K562 (cell line): Measurements from ENCODE around the gene ARRDC5. TPM values are rescaled to one million over a fixed set of nuclear protein-coding genes. Genes with fewer than 3 reads are reported as not detected.

Experiments used
- ATF1 ChIP-seq, 2 experiments: fragments of 450-650 bp in 1 of 2; IDR thresholded peaks; 2 replicates each; pipeline ENCODE4 v1.6.1; 2016; ENCODE audit warnings: missing compliant biosample characterization in 1 of 2, missing genetic modification characterization in 1 of 2
- ATF3 ChIP-seq, 2 experiments: fragments of 450-650 bp in 1 of 2; sonication (generic) in 1 of 2; formaldehyde crosslinking in 1 of 2; IDR thresholded peaks in 1 of 2; conservative IDR thresholded peaks in 1 of 2; 2 replicates each; pipeline versions ENCODE4 v1.6.1 to v1.8.1; 2016 to 2023; ENCODE audit warnings: mild to moderate bottlenecking in 2 of 2, moderate library complexity in 2 of 2, inconsistent platforms in 1 of 2, missing genetic modification reagents in 1 of 2
- BDP1 ChIP-seq: IDR thresholded peaks from 3 replicates; pipeline ENCODE4 v1.6.1; 2011; ENCODE audit not compliant: insufficient read length, insufficient read depth
- DPF2 ChIP-seq: fragments of 450-650 bp; IDR thresholded peaks from 2 replicates; pipeline ENCODE4 v1.6.1; 2016
- HDGF ChIP-seq: fragments of 450-650 bp; IDR thresholded peaks from 2 replicates; pipeline ENCODE4 v1.6.1; 2016
- KLF10 ChIP-seq: fragments of 250-450 bp; sonication (Bioruptor Pico); IDR thresholded peaks from 2 replicates; pipeline ENCODE4 v1.6.1; 2021; ENCODE audit warnings: matching md5 sums
- LEF1 ChIP-seq: fragments of 450-650 bp; IDR thresholded peaks from 2 replicates; pipeline ENCODE4 v1.6.1; 2016; ENCODE audit warnings: mild to moderate bottlenecking
- NR2C1 ChIP-seq, 2 experiments: fragments of 450-650 bp; IDR thresholded peaks; 2 replicates each; pipeline ENCODE4 v1.6.1; 2017; ENCODE audit warnings: mild to moderate bottlenecking in 2 of 2, antibody characterized with exemption in 1 of 2, inconsistent platforms in 1 of 2, missing compliant biosample characterization in 1 of 2, missing genetic modification characterization in 1 of 2
- SMARCE1 ChIP-seq: fragments of 450-650 bp; IDR thresholded peaks from 2 replicates; pipeline ENCODE4 v1.7.1; 2016; ENCODE audit warnings: mild to moderate bottlenecking
- SP2 ChIP-seq: IDR thresholded peaks from 2 replicates; pipeline ENCODE4 v1.6.1; 2011; ENCODE audit warnings: mild to moderate bottlenecking, low read depth, low read length, moderate library complexity; ENCODE audit not compliant: poor library complexity, severe bottlenecking; ENCODE audit errors: extremely low read depth
- SREBF2 ChIP-seq: sonication (generic); formaldehyde crosslinking; IDR thresholded peaks from 2 replicates; pipeline ENCODE4 v1.4.0; 2020; ENCODE audit warnings: mild to moderate bottlenecking, missing genetic modification reagents
- TOE1 ChIP-seq, 2 experiments: fragments of 450-650 bp in 1 of 2; sonication (generic) in 1 of 2; formaldehyde crosslinking in 1 of 2; IDR thresholded peaks; 2 replicates each; pipeline versions ENCODE4 v1.7.1 to v1.8.0; 2016 to 2022; ENCODE audit warnings: borderline replicate concordance in 2 of 2, mild to moderate bottlenecking in 2 of 2, antibody characterized with exemption in 1 of 2, inconsistent platforms in 1 of 2, low read depth in 1 of 2, missing genetic modification reagents in 1 of 2, moderate library complexity in 1 of 2
- ZNF3 ChIP-seq: fragments of 250-450 bp; sonication (Bioruptor Pico); IDR thresholded peaks from 2 replicates; pipeline ENCODE4 v1.5.0; 2021; ENCODE audit warnings: mild to moderate bottlenecking, moderate library complexity
- ZNF518B ChIP-seq: fragments of 250-450 bp; sonication (Bioruptor Pico); IDR thresholded peaks from 2 replicates; pipeline ENCODE4 v1.5.0; 2021; ENCODE audit warnings: mild to moderate bottlenecking, moderate library complexity
- ZNF79 ChIP-seq: fragments of 250-450 bp; sonication (Bioruptor Pico); IDR thresholded peaks from 2 replicates; pipeline ENCODE4 v1.4.0; 2020; ENCODE audit warnings: low read depth, mild to moderate bottlenecking, moderate library complexity
- ZSCAN32 ChIP-seq: fragments of 450-650 bp; formaldehyde crosslinking; IDR thresholded peaks from 2 replicates; pipeline ENCODE4 v1.4.0; 2020; ENCODE audit warnings: mild to moderate bottlenecking, moderate library complexity
- ZZZ3 ChIP-seq: fragments of 450-650 bp; IDR thresholded peaks from 2 replicates; pipeline ENCODE4 v1.6.1; 2016; ENCODE audit warnings: antibody characterized with exemption, mild to moderate bottlenecking, moderate library complexity
- polyA plus RNA-seq, 8 experiments: library from polyadenylated mRNA; depleted of rRNA in 4 of 8; stranded (reverse) in 5 of 8; unstranded in 3 of 8; fragments of >200 nt; fragmentation: Nextera tagmentation in 2 of 8; fragmentation: Illumina TruSeq in 1 of 8; extraction: Ambion mirVana in 2 of 8; extraction: Trizol in 1 of 8; gene quantifications; 2 replicates each; pipeline versions ENCODE4 v1.2.1 to v1.2.3, GENCODE V29; 2011 to 2014; ENCODE audit warnings: inconsistent platforms in 1 of 8, missing spikeins in 1 of 8
- total RNA-seq, 7 experiments: library from RNA; depleted of rRNA in 6 of 7; stranded (reverse); fragments of >200 nt in 6 of 7; fragmentation: Illumina TruSeq in 2 of 7; extraction: Trizol in 2 of 7; gene quantifications; 2 replicates each; pipeline versions ENCODE4 v1.2.1 to v1.2.3, GENCODE V29; 2011 to 2021; ENCODE audit warnings: low replicate concordance in 1 of 7
- TF ChIP-seq, protein P1 (sequence below): fragments of 450-650 bp; IDR thresholded peaks from 2 replicates; pipeline ENCODE4 v1.6.1; 2016
- TF ChIP-seq, protein P2 (sequence below): sonication (generic); formaldehyde crosslinking; IDR thresholded peaks from 2 replicates; pipeline ENCODE4 v1.8.1; 2023; ENCODE audit warnings: mild to moderate bottlenecking, missing genetic modification reagents

The ARRDC5 gene
- total and polyA plus RNA-seq, 9 of the 15 experiments (the other 6 are each of a cell fraction or from before 2014, with no cell fraction given), result not detected

DNA sequence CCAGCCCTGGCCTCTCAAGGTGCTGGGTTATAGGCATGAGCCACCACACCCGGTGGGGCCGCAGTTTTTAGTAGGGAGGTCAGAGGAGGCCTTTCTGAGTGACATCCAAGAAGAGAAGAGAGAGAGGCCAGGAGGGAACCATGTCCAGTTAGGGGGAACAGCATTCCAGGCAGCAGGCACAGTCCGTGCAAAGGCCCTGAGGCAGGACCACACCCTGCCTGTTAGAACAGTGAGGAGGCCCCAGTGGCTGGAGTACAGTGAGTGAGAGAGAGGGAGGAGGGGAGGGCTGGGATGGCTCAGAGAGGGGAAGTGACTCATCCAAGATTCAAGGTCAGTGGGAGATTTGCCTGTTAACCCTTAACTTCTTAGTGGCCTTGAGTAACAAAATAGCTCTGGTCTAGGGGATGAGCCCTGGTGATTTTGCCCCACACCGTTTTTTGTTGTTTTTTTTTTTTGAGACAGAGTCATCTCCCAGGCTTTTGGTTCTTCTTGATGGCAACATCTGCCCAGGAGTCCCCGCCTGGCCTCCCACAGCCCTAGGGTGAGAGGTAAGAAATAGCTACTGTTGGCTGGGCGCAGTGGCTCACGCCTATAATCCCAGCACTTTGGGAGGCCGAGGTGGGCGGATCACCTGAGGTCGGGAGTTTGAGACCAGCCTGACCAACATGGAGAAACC, 32.5 kb downstream of the ARRDC5 start (continued):
- TF ChIP-seq ATF3 (IDR thresholded peaks at IDR 0.05) (peak; percentile 96), ATF3 (CRISPR knock-in tag; conservative IDR thresholded peaks at IDR 0.05) (peak; percentile 70), HDGF (peak; percentile 96), KLF10 (CRISPR knock-in tag) (no peak), NR2C1 (IDR thresholded peaks at IDR 0.05) (peak; percentile 71), NR2C1 (tag; IDR thresholded peaks at IDR 0.05) (peak; percentile 56), ZNF79 (no peak), ATF1 (CRISPR knock-in tag; IDR thresholded peaks at IDR 0.05) (no peak), ATF1 (tag; IDR thresholded peaks at IDR 0.05) (peak; percentile 72), ZNF3 (CRISPR knock-in tag) (peak; percentile 96), SREBF2 (CRISPR knock-in tag) (no peak), DPF2 (peak; percentile 98), TOE1 (IDR thresholded peaks at IDR 0.05; ENCODE audit: borderline replicate concordance) (peak; percentile 76; the same call in 1 of the 2 replicates), TOE1 (CRISPR knock-in tag; IDR thresholded peaks at IDR 0.05; ENCODE audit: borderline replicate concordance, low read depth) (no peak), BDP1 (no peak), ZNF518B (CRISPR knock-in tag) (no peak), SMARCE1 (peak; percentile 96), ZZZ3 (no peak), SP2 (no peak), LEF1 (peak; percentile 87), ZSCAN32 (CRISPR knock-in tag) (no peak)
- TF ChIP-seq, protein P1, sequence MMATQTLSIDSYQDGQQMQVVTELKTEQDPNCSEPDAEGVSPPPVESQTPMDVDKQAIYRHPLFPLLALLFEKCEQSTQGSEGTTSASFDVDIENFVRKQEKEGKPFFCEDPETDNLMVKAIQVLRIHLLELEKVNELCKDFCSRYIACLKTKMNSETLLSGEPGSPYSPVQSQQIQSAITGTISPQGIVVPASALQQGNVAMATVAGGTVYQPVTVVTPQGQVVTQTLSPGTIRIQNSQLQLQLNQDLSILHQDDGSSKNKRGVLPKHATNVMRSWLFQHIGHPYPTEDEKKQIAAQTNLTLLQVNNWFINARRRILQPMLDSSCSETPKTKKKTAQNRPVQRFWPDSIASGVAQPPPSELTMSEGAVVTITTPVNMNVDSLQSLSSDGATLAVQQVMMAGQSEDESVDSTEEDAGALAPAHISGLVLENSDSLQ, result peak; percentile 69
- TF ChIP-seq, protein P2, sequence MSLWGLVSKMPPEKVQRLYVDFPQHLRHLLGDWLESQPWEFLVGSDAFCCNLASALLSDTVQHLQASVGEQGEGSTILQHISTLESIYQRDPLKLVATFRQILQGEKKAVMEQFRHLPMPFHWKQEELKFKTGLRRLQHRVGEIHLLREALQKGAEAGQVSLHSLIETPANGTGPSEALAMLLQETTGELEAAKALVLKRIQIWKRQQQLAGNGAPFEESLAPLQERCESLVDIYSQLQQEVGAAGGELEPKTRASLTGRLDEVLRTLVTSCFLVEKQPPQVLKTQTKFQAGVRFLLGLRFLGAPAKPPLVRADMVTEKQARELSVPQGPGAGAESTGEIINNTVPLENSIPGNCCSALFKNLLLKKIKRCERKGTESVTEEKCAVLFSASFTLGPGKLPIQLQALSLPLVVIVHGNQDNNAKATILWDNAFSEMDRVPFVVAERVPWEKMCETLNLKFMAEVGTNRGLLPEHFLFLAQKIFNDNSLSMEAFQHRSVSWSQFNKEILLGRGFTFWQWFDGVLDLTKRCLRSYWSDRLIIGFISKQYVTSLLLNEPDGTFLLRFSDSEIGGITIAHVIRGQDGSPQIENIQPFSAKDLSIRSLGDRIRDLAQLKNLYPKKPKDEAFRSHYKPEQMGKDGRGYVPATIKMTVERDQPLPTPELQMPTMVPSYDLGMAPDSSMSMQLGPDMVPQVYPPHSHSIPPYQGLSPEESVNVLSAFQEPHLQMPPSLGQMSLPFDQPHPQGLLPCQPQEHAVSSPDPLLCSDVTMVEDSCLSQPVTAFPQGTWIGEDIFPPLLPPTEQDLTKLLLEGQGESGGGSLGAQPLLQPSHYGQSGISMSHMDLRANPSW, result no peak
